WTC11 (cell line): ENCODE results near the gene SSC5D. TPM values are rescaled to one million over a fixed set of nuclear protein-coding genes. Genes with fewer than 3 reads are reported as not detected.

Experiments
- ATAC-seq: fragments of 200-7000 bp; cut with Tn5 transposase; 2 replicates; pipeline ENCODE4 v1.10.0; 2021; ENCODE audit warnings: mild to moderate bottlenecking, moderate library complexity
- CTCF ChIA-PET: fragments of 300-600 bp; sonication (Branson Sonifier 250); formaldehyde crosslinking; loops from one replicate; lab custom pipeline; 2021; ENCODE audit warnings: antibody characterized with exemption; lab: Charles Lee
- POLR2A ChIA-PET: fragments of 350-600 bp; sonication (Branson Sonifier 250); formaldehyde crosslinking; loops from one replicate; lab custom pipeline; 2021; ENCODE audit warnings: antibody characterized with exemption; lab: Charles Lee
- DNase-seq: peaks from one replicate; pipeline ENCODE4 v3.0.0; 2021; ENCODE audit warnings: low spot score
- H3K27ac Mint-ChIP-seq: 2 replicates; pipeline ENCODE4 v1.8.0; 2021; ENCODE audit warnings: mixed read lengths
- H3K27me3 Mint-ChIP-seq: 2 replicates; pipeline ENCODE4 v1.8.0; 2021; ENCODE audit warnings: low read depth, mild to moderate bottlenecking, moderate library complexity, mixed read lengths
- H3K36me3 Mint-ChIP-seq: 2 replicates; pipeline ENCODE4 v1.8.0; 2021; ENCODE audit warnings: mixed read lengths
- H3K4me1 Mint-ChIP-seq: 2 replicates; pipeline ENCODE4 v1.8.0; 2022; ENCODE audit warnings: mixed read lengths
- H3K4me3 Mint-ChIP-seq: 2 replicates; pipeline ENCODE4 v1.8.0; 2021; ENCODE audit warnings: mild to moderate bottlenecking, moderate library complexity, mixed read lengths
- H3K9me3 Mint-ChIP-seq: 2 replicates; pipeline ENCODE4 v1.8.0; 2021; ENCODE audit warnings: mixed read lengths
- E2F5 ChIP-seq: sonication (generic); formaldehyde crosslinking; IDR thresholded peaks from 2 replicates; pipeline ENCODE4 v1.8.1; 2022; ENCODE audit warnings: mild to moderate bottlenecking, moderate library complexity, missing genetic modification reagents
- ELF4 ChIP-seq: sonication (generic); formaldehyde crosslinking; IDR thresholded peaks from 2 replicates; pipeline ENCODE4 v1.8.1; 2022; ENCODE audit warnings: low read depth, mild to moderate bottlenecking, moderate library complexity, missing genetic modification reagents
- FOXP4 ChIP-seq: sonication (generic); formaldehyde crosslinking; IDR thresholded peaks from 2 replicates; pipeline ENCODE4 v1.8.0; 2022; ENCODE audit warnings: mild to moderate bottlenecking, missing genetic modification reagents
- TEAD1 ChIP-seq: sonication (generic); formaldehyde crosslinking; IDR thresholded peaks from 2 replicates; pipeline ENCODE4 v1.8.0; 2022; ENCODE audit warnings: mild to moderate bottlenecking, missing genetic modification reagents
- USF1 ChIP-seq: sonication (generic); formaldehyde crosslinking; IDR thresholded peaks from 2 replicates; pipeline ENCODE4 v1.8.0; 2022; ENCODE audit warnings: mild to moderate bottlenecking, missing genetic modification reagents
- USF2 ChIP-seq: sonication (generic); formaldehyde crosslinking; IDR thresholded peaks from 2 replicates; pipeline ENCODE4 v1.8.1; 2023; ENCODE audit warnings: mild to moderate bottlenecking, missing genetic modification reagents, moderate library complexity
- ZBTB43 ChIP-seq: sonication (generic); formaldehyde crosslinking; IDR thresholded peaks from 2 replicates; pipeline ENCODE4 v1.8.1; 2023; ENCODE audit warnings: mild to moderate bottlenecking, missing genetic modification reagents
- ZNF121 ChIP-seq: sonication (generic); formaldehyde crosslinking; IDR thresholded peaks from 2 replicates; pipeline ENCODE4 v1.8.0; 2023; ENCODE audit warnings: missing genetic modification reagents
- ZNF232 ChIP-seq: sonication (generic); formaldehyde crosslinking; IDR thresholded peaks from 2 replicates; pipeline ENCODE4 v1.8.0; 2022; ENCODE audit warnings: mild to moderate bottlenecking, missing genetic modification reagents
- ZNF281 ChIP-seq: sonication (generic); formaldehyde crosslinking; IDR thresholded peaks from 2 replicates; pipeline ENCODE4 v1.8.0; 2023; ENCODE audit warnings: mild to moderate bottlenecking, missing genetic modification reagents
- ZNF423 ChIP-seq: fragments of 250-450 bp; sonication (Bioruptor Pico); IDR thresholded peaks from 2 replicates; pipeline ENCODE4 v2.1.2; 2022; ENCODE audit warnings: mild to moderate bottlenecking, moderate library complexity
- total RNA-seq: library from RNA; stranded (reverse); gene quantifications from 3 replicates; pipeline ENCODE4 v1.2.3, GENCODE V29; 2021

SSC5D gene
- total RNA-seq, 1 experiment from 2014 or later, result 2.9 TPM

- CTCF ChIA-PET, result interaction anchor here (0.6 to 1.0 kb wide), 2 partner anchors 22 to 59 kb away, joined by 3 read pairs; no protein-coding TSS in a partner anchor
- H3K27me3 Mint-ChIP-seq, result peaks cover 2% of the 10 kb centered on the region; the same call in 1 of the 2 replicates
- POLR2A ChIA-PET, result interaction anchor here (0.6 to 1.0 kb wide), 2 partner anchors 17 to 24 kb away, joined by 3 to 4 read pairs; no protein-coding TSS in a partner anchor
- H3K4me1 Mint-ChIP-seq, result no peaks in the 10 kb centered on the region; the same call in 1 of the 2 replicates
- no peak overlapping the region for H3K4me3 Mint-ChIP-seq
- H3K9me3 Mint-ChIP-seq, result no peaks in the 10 kb centered on the region
- no peak overlapping the region for H3K27ac Mint-ChIP-seq
- DNase-seq, result no peak
- TF ChIP-seq ZNF121 (0 out of 2 replicates have a peak, but pooled peaks have one; percentile 24), TEAD1 (CRISPR knock-in tag) (no peak), ZBTB43 (CRISPR knock-in tag) (peak; percentile 99), ZNF423 (CRISPR knock-in tag) (peak; percentile 77; the same call in 1 of the 2 replicates)
- ATAC-seq, result peak; percentile 30; the same call in 1 of the 2 replicates
- no peaks in the 10 kb centered on the region for H3K36me3 Mint-ChIP-seq
These were observed 38.3 kb downstream of the SSC5D start for GRCh38 chr19:55526216-55527196.

- TF ChIP-seq USF2 (no peak), ZBTB43 (CRISPR knock-in tag) (peak; percentile 97), ZNF232 (CRISPR knock-in tag) (no peak), ZNF281 (CRISPR knock-in tag) (no peak)
- no peak for ATAC-seq
- ChIA-PET CTCF (interaction anchor here (0.8 kb wide), 1 partner anchor 365 kb away, joined by 3 read pairs; no protein-coding TSS in a partner anchor), POLR2A (interaction anchor here (0.5 kb wide), 1 partner anchor 594 kb away, joined by 3 read pairs; the partner anchor contains the start of gene ZNF787)
- H3K4me1 Mint-ChIP-seq, result no peaks in the 10 kb centered on the region; the same call in 1 of the 2 replicates
- no peak overlapping the region for H3K4me3 Mint-ChIP-seq
- no peak for DNase-seq
- no peaks in the 10 kb centered on the region for H3K36me3 Mint-ChIP-seq
- peaks cover 2% of the 10 kb centered on the region; the same call in 1 of the 2 replicates for H3K27me3 Mint-ChIP-seq
- H3K27ac Mint-ChIP-seq, result no peak overlapping the region
- no peaks in the 10 kb centered on the region for H3K9me3 Mint-ChIP-seq
These were observed 39.2 kb downstream of the SSC5D start for GRCh38 chr19:55527197-55528029.

GRCh38 chr19:55528030-55528803 lies 40.0 kb downstream of the SSC5D start:
- no peak for DNase-seq
- no peak for TF ChIP-seq FOXP4 (CRISPR knock-in tag)
- TF ChIP-seq ELF4 (CRISPR knock-in tag), result no peak
- TF ChIP-seq E2F5, result no peak
- no peak for TF ChIP-seq USF1 (CRISPR knock-in tag)

More at GRCh38 chr19:55528030-55528803, 40.0 kb downstream of the SSC5D start:
- ChIA-PET CTCF (interaction anchor here (0.8 kb wide), 1 partner anchor 366 kb away, joined by 3 read pairs; no protein-coding TSS in a partner anchor), POLR2A (interaction anchor here (0.5 kb wide), 1 partner anchor 593 kb away, joined by 3 read pairs; the partner anchor contains the start of gene ZNF787)
- no peak for ATAC-seq
- Mint-ChIP-seq H3K27me3 (peaks cover 2% of the 10 kb centered on the region; the same call in 1 of the 2 replicates), H3K9me3 (no peaks in the 10 kb centered on the region), H3K27ac (no peak overlapping the region), H3K4me3 (no peak overlapping the region), H3K4me1 (no peaks in the 10 kb centered on the region; the same call in 1 of the 2 replicates), H3K36me3 (no peaks in the 10 kb centered on the region)
